Stimulated activated CD4-positive, alpha-beta T cell treated with anti-CD3 and anti-CD28 coated beads, Interleukin-1b, Interleukin-23, amount 100 ng/mL, for 4 hours (primary cell): ENCODE measurements around the gene EIF1.
"Not testable (repeated sequence)": the region's sequence is repeated elsewhere in the genome, so short reads cannot be mapped to it uniquely, and the experiment has no call there.

Source experiments
- DNase-seq, 2 donors: peaks; one replicate each; pipeline ENCODE4 v3.0.0-alpha.2; 2020; ENCODE audit warnings: low read depth in 2 of 2

Gene EIF1

GRCh38 chr17:41678907-41679739 is 9.6 kb upstream of the EIF1 start:
- peak in 1 of 2 donors; percentile 27 for DNase-seq

DNA sequence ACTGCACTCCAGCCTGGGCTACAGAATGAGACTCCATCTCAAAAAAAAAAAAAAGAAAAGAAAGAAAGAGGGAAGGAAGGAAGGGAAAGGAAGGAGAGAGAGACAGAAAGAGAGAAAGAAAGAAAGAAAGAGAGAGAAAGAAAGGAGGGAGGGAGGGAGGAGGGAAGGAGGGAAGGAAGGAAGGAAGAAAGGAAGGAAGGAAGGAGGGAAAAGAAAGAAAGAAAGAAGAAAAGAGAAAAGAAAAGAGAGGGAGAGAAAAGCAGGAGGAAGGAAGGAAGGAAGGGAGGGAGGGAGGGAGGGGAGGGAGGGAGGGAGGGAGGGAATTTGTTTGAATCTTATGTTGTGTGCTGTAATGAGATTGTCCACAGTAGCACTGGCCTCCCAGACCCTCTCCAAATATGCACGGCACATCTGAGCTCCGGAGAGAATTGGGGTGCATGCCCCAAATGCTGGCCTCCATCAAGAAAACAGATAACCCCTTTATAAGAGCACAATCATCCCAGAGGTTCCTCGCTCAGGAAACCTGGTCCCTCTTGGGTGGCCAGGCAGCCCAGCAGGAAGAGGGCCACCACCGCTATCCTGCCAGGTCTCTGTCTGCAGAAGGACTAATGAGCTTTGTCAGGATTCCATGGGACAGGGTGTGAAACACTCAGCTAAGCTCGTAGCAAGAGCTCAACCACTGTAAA is 8.8 kb upstream of the EIF1 start:
- no peak for DNase-seq

DNA sequence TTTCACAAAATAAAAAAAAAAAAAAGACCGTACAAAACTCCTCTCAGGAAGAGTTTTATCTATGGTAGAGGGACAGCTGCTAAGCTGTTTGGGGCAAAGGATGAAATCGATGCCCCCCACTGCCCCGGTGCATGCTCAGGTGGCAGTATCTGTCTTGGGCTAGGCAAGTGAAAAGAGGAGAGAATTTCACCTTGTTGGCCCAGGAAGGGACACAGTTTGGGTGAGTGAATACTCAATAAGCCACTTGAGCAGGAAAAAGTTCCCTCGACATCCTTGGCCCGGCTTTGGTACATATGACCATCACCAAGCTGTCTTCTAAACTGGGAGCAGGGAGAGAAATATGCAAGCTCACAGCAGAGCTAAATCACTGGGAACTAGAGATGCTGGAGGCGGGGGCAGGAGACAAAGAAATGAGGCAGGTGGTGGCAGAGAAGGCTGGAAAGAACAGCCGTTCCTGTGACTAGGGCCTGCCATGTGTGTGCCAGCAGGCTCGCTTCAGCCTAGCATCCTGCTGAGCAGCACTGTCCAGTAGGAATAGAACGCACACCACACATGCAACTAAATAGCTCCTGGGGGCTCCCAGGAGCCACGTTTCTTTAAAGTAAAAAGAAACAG is 8.2 kb upstream of the EIF1 start:
- no peak for DNase-seq

GRCh38 chr17:41681776-41682175 is 6.9 kb upstream of the EIF1 start:
- no peak for DNase-seq

GRCh38 chr17:41682631-41683030 is 6.1 kb upstream of the EIF1 start:
- DNase-seq = no peak

DNA sequence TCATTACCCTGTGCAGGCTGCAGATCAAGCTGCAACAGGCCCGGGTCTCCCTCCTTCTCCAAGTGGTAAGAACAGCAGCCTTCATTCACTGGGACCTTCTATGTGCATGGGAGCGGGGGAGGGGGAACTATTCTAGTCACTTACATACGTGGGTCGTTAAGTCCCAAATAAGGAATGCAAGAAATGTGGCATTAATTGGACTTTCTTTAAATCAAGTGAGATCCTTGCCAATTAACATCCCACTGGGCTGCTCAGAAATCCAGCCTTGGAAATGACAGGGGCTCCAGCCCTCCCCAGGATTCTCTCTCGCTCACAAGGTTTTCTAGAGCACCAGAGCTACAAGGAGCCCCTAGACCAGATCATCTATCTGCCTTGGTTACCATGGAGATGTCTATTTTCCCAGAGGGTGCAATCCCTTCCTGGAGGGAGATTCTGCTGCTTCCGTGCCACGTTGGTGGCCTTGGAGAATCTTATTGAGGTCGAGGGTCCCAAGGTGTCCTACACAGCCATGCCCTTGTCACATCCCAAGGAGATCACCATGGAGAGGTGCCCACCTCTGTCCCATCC is 5.2 kb upstream of the EIF1 start:
- DNase-seq = no peak

- DNase-seq = no peak
Observed at GRCh38 chr17:41684035-41684434, 4.7 kb upstream of the EIF1 start.

DNA sequence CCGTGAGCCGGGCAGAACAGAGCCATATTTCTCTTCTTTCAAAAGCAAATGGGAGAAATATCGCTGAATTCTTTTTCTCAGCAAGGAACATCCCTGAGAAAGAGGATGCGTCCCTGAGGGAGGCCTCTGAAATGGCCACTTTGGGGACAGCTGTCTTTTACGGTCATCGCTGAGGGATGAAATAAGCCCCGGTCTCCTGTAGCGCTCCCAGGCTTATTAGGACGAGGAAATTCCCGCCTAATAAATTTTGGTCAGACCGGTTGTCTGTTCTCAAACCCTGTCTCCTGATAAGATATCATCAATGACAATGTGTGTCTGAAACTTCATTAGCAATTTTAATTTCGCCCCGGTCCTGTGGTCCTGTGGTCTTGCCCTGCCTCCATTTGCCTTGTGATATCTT is 2.9 kb upstream of the EIF1 start:
- DNase-seq = not testable (repeated sequence)

DNA sequence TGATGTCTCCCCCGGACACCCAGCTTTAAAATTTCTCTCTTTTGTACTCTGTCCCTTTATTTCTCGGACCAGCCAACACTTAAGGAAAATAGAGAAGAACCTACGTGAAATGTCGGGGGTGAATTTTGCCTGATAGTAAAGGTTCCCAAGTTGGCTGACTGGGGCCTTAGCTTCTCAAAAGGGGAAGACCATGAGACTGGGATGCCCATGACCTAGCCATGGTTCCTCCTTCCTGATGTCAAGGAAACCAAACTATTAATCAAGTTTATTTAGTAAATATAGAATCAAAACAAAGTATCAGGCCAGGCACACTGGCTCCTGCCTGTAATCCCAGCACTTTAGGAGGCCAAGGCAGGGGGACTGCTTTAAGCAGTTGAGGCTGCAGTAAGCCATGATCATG is 2.4 kb upstream of the EIF1 start:
- DNase-seq = no peak

GRCh38 chr17:41687828-41688640 is 651 bp upstream of the EIF1 start:
- DNase-seq = peak; percentile 39 to 53

GRCh38 chr17:41689497-41690299 is 1.0 kb downstream of the EIF1 start:
- DNase-seq = peak in 1 of 2 donors; percentile 64

- DNase-seq = no peak
Observed at GRCh38 chr17:41690497-41690896, 1.8 kb downstream of the EIF1 start.

DNA sequence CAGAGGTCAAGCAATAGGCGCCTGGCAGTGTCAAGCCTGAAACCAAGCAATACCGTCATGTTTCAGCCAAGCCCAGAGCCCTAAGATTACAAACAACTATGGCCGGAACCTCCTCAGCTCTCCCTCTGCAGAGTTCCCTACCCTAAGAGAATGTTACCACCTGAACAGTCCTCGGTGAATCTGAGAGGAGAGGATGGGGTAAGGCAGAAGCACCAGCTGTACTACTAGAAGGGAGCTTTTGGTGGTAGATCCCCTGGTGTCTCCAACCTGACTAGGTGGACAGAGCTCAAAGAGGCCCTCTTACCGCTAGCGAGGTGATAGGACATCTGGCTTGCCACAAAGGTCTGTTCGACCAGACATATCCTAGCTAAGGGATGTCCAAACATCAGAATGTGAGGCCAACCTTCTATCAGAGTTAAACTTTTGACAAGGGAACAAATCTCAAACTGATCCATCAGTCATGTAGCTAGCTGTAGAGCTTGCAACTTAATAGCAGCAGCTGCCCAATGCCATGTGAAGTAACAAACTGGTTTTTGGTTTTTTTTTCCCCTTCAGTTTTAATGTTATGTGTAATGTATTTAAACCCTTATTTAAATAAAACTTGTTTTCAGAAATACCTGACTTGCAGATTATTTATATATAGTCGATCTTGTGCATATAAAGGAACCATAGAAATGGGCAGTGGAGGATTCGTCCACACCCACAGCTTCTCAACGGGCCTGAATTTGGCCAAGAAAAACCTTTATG is 2.5 kb downstream of the EIF1 start:
- no peak for DNase-seq

GRCh38 chr17:41692722-41693521 is 4.2 kb downstream of the EIF1 start:
- no peak for DNase-seq

DNA sequence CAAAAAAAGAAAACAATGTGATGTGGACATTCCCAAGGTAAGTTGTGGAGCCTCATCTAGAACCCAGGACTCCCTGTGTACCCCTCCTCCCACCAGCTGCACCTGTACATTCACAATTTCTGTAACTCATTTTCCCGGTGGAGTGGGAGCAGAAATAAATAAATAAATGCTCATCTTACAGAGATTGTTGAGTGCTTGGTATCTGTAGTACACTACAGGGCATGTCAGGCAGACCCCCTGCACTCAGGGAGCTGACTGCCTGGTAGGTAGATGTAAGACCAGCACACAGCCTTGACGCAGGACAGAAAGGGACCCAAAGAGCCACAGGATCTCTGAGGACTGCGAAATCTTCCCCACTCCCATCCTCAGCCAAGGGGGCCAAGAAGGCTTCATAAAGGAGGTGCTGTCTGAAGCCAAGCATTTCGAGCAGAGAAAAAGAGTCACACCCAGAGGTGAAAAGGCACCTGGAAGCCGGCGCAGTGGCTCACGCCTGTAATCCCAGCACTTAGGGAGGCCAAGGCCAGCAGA is 6.5 kb downstream of the EIF1 start:
- no peak for DNase-seq

DNA sequence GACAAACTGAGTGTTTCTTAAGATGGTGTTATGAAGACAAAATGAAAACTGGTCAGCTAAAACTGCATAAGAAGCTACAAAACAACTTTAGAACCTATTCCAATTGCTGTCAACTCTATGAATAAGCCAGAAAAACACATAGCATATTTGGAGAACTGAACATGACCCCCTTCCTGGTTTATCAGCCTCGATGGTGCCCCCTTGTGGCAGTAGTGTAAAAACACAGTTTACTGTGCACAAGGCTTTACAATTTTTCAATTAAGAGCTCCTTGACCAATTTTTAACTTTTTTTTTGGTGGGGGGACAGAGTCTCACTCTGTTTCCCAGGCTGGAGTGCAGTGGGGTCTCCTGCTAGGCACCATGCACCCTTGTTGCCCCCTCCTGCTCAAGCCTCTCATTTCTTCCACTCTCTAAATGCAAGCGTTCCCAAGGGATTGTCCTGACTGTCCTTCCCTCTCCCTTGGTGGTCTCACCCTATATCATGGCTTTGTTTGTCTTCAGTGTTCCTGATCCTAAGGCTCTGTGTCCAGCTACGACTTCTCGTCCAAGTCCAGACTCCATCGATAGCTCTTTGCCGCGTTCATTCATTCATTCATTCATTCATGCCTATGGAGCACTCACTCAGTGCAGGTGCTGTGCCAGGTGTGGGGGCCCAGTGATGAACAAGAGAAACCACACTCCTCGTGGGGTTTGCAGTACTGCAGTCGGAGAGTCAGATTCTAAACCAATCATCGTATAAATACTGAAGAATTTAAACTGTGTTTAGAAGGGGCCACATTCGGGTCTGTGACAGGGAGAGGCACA is 7.5 kb downstream of the EIF1 start:
- peak; percentile 54 to 72 for DNase-seq

DNA sequence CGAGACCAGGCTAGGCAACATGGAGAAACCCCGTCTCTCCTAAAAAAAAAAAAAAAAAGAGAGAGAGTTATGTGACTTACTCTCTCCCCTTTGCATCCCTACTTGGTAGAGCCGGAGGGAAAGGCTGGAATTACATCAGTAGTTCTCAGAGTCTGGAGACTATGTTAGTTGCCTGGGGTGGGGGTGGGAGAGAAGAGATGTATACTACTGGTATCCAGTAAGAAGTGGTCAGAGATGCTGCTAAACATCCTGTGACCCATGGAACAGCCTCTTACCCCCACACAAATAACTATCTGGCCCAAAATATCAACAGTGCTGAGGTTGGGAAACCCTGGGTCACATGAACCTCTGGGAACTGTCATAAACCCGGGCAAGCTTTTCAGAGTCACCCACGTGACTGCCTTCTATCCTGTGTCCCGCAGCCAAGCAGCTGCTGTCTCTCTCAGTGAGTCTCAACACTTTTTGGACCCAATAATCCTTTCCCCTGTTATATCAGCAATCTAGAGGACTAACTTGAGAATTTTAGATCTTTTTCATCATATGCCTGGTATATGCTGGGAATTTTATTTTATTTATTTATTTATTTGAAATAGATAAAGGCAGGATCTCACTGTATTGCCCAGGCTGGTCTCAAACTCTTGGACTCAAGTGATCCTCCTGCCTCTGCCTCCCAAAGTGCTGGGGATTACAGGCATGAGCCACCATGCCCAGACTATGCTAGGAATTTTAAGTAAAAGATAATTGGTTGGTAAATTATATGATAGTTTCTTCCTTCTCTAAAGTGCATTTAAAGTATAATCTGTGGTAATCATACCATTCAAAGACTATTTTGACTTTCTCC is 8.7 kb downstream of the EIF1 start:
- no peak for DNase-seq
